ENCODE data around the gene TMEM252. TPM values are rescaled to one million over a fixed set of nuclear protein-coding genes. Genes with fewer than 3 reads are reported as not detected.

Gene TMEM252
- total and polyA plus RNA-seq, 4 donors: 0.17 TPM; not detected in 3

- Histone ChIP-seq H3K36me3 (ENCODE audit: control insufficient read depth in 4 of 4, insufficient read depth in 3 of 4, low read depth in 1 of 4, low read length in 3 of 4) (no peaks in the 10 kb centered on the region), H3K9ac (ENCODE audit: low read depth in 1 of 2, low read length in 2 of 2) (no peak overlapping the region), H3K4me3 (ENCODE audit: low read depth in 1 of 3, low read length in 3 of 3) (no peak overlapping the region), H3K9me3 (ENCODE audit: control insufficient read depth in 4 of 4, low read length in 3 of 4) (no peaks in the 10 kb centered on the region), H3K27ac (ENCODE audit: low read depth in 1 of 2, low read length in 2 of 2) (no peak overlapping the region), H3K4me1 (ENCODE audit: control insufficient read depth in 4 of 4, insufficient read depth in 4 of 4, low read length in 3 of 4) (no peaks in the 10 kb centered on the region), H3K27me3 (ENCODE audit: control insufficient read depth in 4 of 4, insufficient read depth in 4 of 4, low read length in 3 of 4) (no peaks in the 10 kb centered on the region)
- TF ChIP-seq FOXA1 (IDR thresholded peaks at IDR 0.05) (no peak), FOXA2 (IDR thresholded peaks at IDR 0.05) (no peak), HNF4A (conservative IDR thresholded peaks at IDR 0.05) (no peak), NR2F2 (IDR thresholded peaks at IDR 0.05) (no peak), TAF1 (conservative IDR thresholded peaks at IDR 0.05) (no peak), ZBTB33 (IDR thresholded peaks at IDR 0.05) (no peak), REST (IDR thresholded peaks at IDR 0.05) (no peak), YY1 (IDR thresholded peaks at IDR 0.05) (no peak), RAD21 (IDR thresholded peaks at IDR 0.05) (no peak), RXRA (IDR thresholded peaks at IDR 0.05) (no peak), GABPA (IDR thresholded peaks at IDR 0.05 in 1 of 2, conservative IDR thresholded peaks at IDR 0.05 in 1 of 2) (no peak), JUND (IDR thresholded peaks at IDR 0.05) (no peak), CTCF (IDR thresholded peaks at IDR 0.05; ENCODE audit: low read depth, low read length, missing input control) (no peak)
- WGBS: 72% methylated on average over 3 of the region's 3 CpGs
- no peak for DNase-seq (ENCODE audit: low spot score)
Observed at GRCh38 chr9:68552700-68553476, 12.2 kb upstream of the TMEM252 start.

- Histone ChIP-seq H3K27me3 (ENCODE audit: control insufficient read depth in 4 of 4, insufficient read depth in 4 of 4, low read length in 3 of 4) (no peaks in the 10 kb centered on the region), H3K27ac (ENCODE audit: low read depth in 1 of 2, low read length in 2 of 2) (no peak overlapping the region), H3K4me1 (ENCODE audit: control insufficient read depth in 4 of 4, insufficient read depth in 4 of 4, low read length in 3 of 4) (no peaks in the 10 kb centered on the region), H3K9ac (ENCODE audit: low read depth in 1 of 2, low read length in 2 of 2) (no peak overlapping the region), H3K9me3 (ENCODE audit: control insufficient read depth in 4 of 4, low read length in 3 of 4) (no peaks in the 10 kb centered on the region), H3K36me3 (ENCODE audit: control insufficient read depth in 4 of 4, insufficient read depth in 3 of 4, low read depth in 1 of 4, low read length in 3 of 4) (no peaks in the 10 kb centered on the region), H3K4me3 (ENCODE audit: low read depth in 1 of 3, low read length in 3 of 3) (no peak overlapping the region)
- no peak for TF ChIP-seq EGR1 (IDR thresholded peaks at IDR 0.05; ENCODE audit: low read depth in 2 of 2)
- TF ChIP-seq JUND (IDR thresholded peaks at IDR 0.05): no peak
- no peak for TF ChIP-seq FOXA1 (IDR thresholded peaks at IDR 0.05)
- TF ChIP-seq REST (IDR thresholded peaks at IDR 0.05): no peak
- no peak for TF ChIP-seq ATF3 (IDR thresholded peaks at IDR 0.05)
- no peak for TF ChIP-seq YY1 (IDR thresholded peaks at IDR 0.05)
- no peak for TF ChIP-seq TAF1 (conservative IDR thresholded peaks at IDR 0.05)
- no peak for TF ChIP-seq RAD21 (IDR thresholded peaks at IDR 0.05)
- no peak for TF ChIP-seq HNF4A (conservative IDR thresholded peaks at IDR 0.05)
- TF ChIP-seq FOXA2 (IDR thresholded peaks at IDR 0.05): no peak
- DNase-seq (ENCODE audit: low spot score): no peak
- 53% methylated on average over 4 of the region's 4 CpGs for WGBS
Observed at GRCh38 chr9:68551191-68551590, 10.5 kb upstream of the TMEM252 start.
